CD4-positive, alpha-beta T cell treated with Interleukin-17A for 4 hours (primary cell): ENCODE results near the gene RBMY1J.
"Not testable (repeated sequence)": the region's sequence is repeated elsewhere in the genome, so short reads cannot be mapped to it uniquely, and the experiment has no call there.

Experiments used
- DNase-seq: peaks from one replicate; pipeline ENCODE4 v3.0.0-alpha.2; 2020; ENCODE audit warnings: mixed read lengths

RBMY1J gene

DNA sequence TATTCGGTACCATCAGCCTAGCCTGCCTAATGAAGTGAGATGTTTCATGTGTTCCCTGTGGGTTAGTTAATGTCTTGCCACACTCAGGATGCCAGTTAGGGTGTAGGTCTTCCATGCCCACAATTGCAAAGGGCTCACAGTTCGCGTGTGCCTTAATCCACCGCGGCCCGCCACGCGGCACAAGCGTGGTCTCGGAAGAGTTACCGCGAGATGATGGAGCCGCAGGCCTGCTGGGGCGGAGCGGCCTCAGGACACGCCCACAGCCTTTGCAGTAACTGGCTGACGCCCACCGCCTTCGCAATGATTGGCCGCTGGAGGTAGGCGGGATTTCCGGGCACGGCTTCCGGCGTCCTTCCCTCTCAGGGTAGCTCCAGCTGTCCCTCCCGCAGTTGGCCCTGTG lies at the start of gene RBMY1J:
RBMY1J (plus strand) TSS at position 301 of the 400 bp plus-strand sequence. CDS start 2,038 bp downstream, outside the sequence.
- DNase-seq, result not testable (repeated sequence)

DNA sequence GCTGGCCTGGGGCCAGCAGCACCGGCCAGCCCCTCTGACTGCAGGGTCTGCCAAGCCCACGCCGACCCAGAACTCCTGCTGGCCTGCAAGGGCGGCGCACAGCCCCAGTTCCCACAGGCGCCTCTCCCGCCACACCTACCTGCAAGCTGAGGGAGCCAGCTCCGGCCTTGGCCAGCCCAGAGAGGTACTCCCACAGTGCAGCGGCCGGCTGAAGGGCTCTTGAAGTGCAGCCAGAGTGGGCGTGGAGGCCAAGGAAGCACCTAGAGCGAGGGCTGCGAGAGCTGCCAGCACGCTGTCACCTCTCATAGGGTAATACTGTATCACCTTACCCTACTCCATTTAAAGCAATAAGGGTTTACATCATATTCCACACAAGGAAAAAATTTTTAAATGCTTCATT lies 35.8 kb upstream of the RBMY1J start:
- no peak for DNase-seq

DNA sequence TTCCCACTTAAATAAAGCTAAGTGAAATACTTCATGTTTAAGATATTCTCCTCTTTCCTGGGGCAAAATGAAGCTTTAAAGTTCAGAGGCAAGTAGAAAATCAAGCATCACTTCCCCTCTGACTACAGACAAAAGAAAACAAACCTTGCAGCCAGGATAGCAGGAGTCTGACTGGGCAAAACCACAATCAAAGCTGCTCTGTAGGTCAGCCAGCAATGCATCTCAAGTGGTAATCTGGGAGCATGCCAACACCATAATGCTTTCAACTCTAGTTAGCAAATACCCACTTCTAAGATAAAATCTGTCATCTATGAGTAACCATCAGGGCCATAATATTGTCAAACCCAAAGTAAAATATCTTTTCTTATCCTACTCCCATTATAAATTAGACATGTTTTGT lies 32.6 kb upstream of the RBMY1J start:
- no peak for DNase-seq

DNA sequence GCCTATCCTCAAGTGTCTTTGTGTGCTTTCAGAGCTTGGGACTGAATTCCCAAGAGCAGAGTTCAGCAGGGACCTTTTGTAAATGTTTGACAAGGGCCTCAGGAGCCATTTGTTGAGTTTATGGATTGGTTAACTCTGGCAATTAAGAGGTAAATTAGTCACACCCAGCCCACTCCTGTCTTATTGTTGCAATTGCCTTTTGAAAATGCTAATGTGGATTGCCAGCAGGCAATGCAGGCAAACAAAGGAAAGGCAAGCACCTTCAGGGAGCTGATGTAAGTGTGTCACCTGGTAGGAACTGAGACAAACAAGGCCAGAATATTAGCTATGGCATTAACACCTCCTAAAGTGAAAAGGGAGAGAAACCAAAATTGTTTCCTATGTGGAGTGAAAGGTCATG lies 29.7 kb upstream of the RBMY1J start:
- DNase-seq, result no peak

DNA sequence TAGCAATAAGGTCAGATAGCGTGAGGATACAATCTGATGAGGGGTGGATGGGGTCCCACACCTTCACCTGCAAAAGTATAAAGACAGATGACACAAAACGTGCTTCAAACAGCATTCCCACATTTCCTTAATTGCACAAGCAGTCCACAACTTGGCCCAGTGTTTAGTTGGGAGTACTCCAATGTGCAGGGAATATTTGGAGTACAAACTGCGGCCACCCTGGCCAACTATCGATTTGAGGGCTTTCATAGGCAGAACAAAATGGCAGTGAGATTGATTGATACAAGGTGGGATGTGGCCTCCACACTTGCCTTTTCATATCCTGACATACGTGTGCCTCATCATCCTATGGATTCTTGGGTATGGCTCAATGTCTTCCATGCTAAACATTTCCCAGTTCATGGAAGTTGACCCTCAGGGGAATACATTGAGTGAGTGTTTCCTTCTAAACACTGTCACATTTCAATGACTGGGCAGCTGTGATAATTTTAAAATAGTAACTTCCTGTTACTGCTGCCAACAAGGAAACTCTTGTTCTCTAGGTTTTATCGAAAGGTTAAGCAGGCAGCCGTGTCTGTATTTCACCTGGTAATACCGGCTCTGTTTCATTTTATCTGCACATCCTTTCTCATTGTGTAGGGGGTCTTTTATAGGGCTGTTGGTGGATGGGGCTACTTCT lies 41.6 kb downstream of the RBMY1J start:
- DNase-seq, result not testable (repeated sequence)

DNA sequence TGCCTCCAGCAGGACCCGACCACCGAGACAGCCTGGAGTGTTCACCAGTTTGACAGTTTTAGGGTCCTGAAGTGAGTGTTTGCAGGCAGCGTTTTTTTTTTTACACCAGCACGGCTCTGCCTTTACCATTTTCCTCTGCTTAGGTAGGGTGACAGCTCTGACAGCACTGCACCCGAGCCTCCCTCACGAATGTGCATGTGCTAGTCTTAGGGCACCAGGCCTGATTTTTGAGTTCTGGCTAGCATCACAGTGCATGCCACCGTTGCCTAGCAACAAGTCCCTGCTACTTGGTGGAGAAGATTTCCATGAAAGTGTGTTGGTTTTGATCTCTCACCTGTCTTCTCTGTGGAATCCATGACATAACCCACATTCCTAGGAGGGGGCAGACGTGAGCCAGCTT lies 52.3 kb downstream of the RBMY1J start:
- not testable (repeated sequence) for DNase-seq

DNA sequence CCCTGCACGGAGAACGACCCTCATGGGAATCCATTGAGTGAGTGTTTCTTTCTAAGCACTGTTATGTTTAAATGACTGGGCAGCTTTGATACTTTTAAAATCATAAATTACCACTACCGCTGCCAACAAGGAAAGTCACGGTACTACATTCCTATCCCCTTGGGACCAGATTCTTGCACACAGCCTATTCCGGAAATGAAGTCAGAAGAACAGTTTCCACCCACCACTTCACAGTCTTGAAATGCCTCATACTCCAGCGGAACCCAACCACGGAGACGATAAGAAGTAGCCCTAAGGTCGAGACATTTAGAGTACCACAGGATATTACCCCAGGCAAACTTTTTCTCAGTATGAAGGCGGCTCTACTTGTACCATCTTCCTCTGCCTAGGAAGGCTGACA lies 58.8 kb downstream of the RBMY1J start:
- not testable (repeated sequence) for DNase-seq
